HepG2 (cell line): ENCODE measurements around the gene COPS9. TPM values are rescaled to one million over a fixed set of nuclear protein-coding genes. Genes with fewer than 3 reads are reported as not detected.

Source experiments
- ATAC-seq: fragments of 200-7000 bp; cut with Tn5 transposase; 3 replicates; pipeline ENCODE4 v1.9.1; 2020; ENCODE audit warnings: mild to moderate bottlenecking, moderate library complexity
- BruUV-seq: library from RNA; stranded (reverse); fragments of 400-500 nt; replicated peaks from 2 replicates; lab custom pipeline; 2021; lab: Mats Ljungman, UMichigan
- CTCF ChIA-PET: fragments of 300-600 bp; formaldehyde crosslinking; extraction: SDS; loops from one replicate; lab custom pipeline; 2021; ENCODE audit warnings: low total read pairs, inconsistent platforms, low intra/inter-chr PET ratio; lab: Yijun Ruan, JAX
- POLR2A ChIA-PET: fragments of 350-600 bp; sonication (Branson Sonifier 250); formaldehyde crosslinking; loops from one replicate; lab custom pipeline; 2020; ENCODE audit warnings: antibody characterized with exemption, inconsistent platforms; lab: Yijun Ruan, JAX
- DNase-seq: peaks from one replicate; pipeline ENCODE4 v3.0.0-alpha.2; 2015; ENCODE audit warnings: low spot score
- FAIRE-seq: peaks from 3 replicates; lab custom pipeline; 2011; peaks lifted over from hg19 to GRCh38; lab: Jason Lieb, UNC
- H2AFZ ChIP-seq: one replicate; pipeline ENCODE4 v1.6.1; 2011; ENCODE audit warnings: low read length, inconsistent platforms
- H3K27ac ChIP-seq: fragments of 300-600 bp; 3 replicates; pipeline ENCODE4 v1.8.0; 2011; ENCODE audit warnings: mixed run types, mild to moderate bottlenecking, mixed read lengths, low read length, inconsistent platforms; ENCODE audit not compliant: insufficient read depth; ENCODE audit errors: extremely low read length
- H3K27me3 ChIP-seq, 2 experiments: fragments of 200-600 bp in 1 of 2; 2 replicates in 1 of 2; 3 replicates in 1 of 2; pipeline versions ENCODE4 v1.6.0 to v1.8.0; 2011; ENCODE audit warnings: low read length in 2 of 2, mild to moderate bottlenecking in 2 of 2, moderate library complexity in 2 of 2, inconsistent platforms in 1 of 2; ENCODE audit not compliant: insufficient read depth in 2 of 2, control insufficient read depth in 1 of 2
- H3K36me3 ChIP-seq, 2 experiments: fragments of 200-600 bp in 1 of 2; replicated peaks in 1 of 2; 2 replicates in 1 of 2; 3 replicates in 1 of 2; pipeline versions ENCODE4 v1.5.1 to v1.8.0; 2011; ENCODE audit warnings: low read length in 2 of 2, inconsistent platforms in 1 of 2; ENCODE audit not compliant: insufficient read depth in 2 of 2, control insufficient read depth in 1 of 2
- H3K4me1 ChIP-seq: 2 replicates; pipeline ENCODE4 v1.5.1; 2012; ENCODE audit warnings: low read length, inconsistent platforms; ENCODE audit not compliant: insufficient read depth
- H3K4me2 ChIP-seq: 2 replicates; pipeline ENCODE4 v1.6.0; 2011; ENCODE audit warnings: low read depth, low read length, inconsistent platforms
- H3K4me3 ChIP-seq, 3 experiments: fragments of 200-600 bp in 1 of 3; sonication (generic), shearing (Covaris generic) in 1 of 3; replicated peaks in 1 of 3; 2 replicates each; pipeline ENCODE4 v1.5.1; 2011 to 2016; ENCODE audit warnings: low read length in 3 of 3, inconsistent platforms in 2 of 3, low read depth in 2 of 3, mild to moderate bottlenecking in 2 of 3, control low read depth in 1 of 3, mixed read lengths in 1 of 3; ENCODE audit not compliant: insufficient read depth in 1 of 3
- H3K79me2 ChIP-seq: one replicate; pipeline ENCODE4 v1.6.1; 2011; ENCODE audit warnings: low read length, inconsistent platforms; ENCODE audit not compliant: insufficient read depth
- H3K9ac ChIP-seq: 2 replicates; pipeline ENCODE4 v1.6.0; 2011; ENCODE audit warnings: mild to moderate bottlenecking, low read depth, low read length, inconsistent platforms; ENCODE audit not compliant: insufficient read depth
- H3K9me3 ChIP-seq: 2 replicates; pipeline ENCODE4 v1.5.1; 2012; ENCODE audit warnings: mild to moderate bottlenecking, low read length
- H4K20me1 ChIP-seq: 2 replicates; pipeline ENCODE4 v1.6.0; 2011; ENCODE audit warnings: inconsistent platforms, mild to moderate bottlenecking, low read length, moderate library complexity; ENCODE audit not compliant: insufficient read depth
- ATAD3A ChIP-seq: sonication (generic); formaldehyde crosslinking; IDR thresholded peaks from 2 replicates; pipeline ENCODE4 v1.4.0; 2020; ENCODE audit warnings: missing genetic modification reagents
- MBNL3 ChIP-seq: fragments of 250-450 bp; sonication (Bioruptor Pico); conservative IDR thresholded peaks from 2 replicates; pipeline ENCODE4 v1.8.0; 2022; ENCODE audit warnings: mild to moderate bottlenecking, inconsistent platforms
- MTA1 ChIP-seq: sonication (generic); formaldehyde crosslinking; IDR thresholded peaks from 2 replicates; pipeline ENCODE4 v1.4.0; 2020; ENCODE audit warnings: missing genetic modification reagents, mild to moderate bottlenecking, borderline replicate concordance
- NFE2L2 ChIP-seq: fragments of 150-350 bp; IDR thresholded peaks from 2 replicates; pipeline ENCODE4 v1.6.1; 2014; ENCODE audit warnings: low read length
- NFKB2 ChIP-seq: sonication (generic); formaldehyde crosslinking; IDR thresholded peaks from 2 replicates; pipeline ENCODE4 v1.4.0; 2020; ENCODE audit warnings: missing genetic modification reagents, borderline replicate concordance
- SMARCE1 ChIP-seq: fragments of 450-650 bp; IDR thresholded peaks from 2 replicates; pipeline ENCODE4 v1.6.1; 2017; ENCODE audit warnings: borderline replicate concordance
- SNRNP70 ChIP-seq: fragments of 200-400 bp; formaldehyde crosslinking; IDR thresholded peaks from 2 replicates; pipeline ENCODE4 v1.6.1; 2017; ENCODE audit warnings: mild to moderate bottlenecking, low read depth, low read length, moderate library complexity
- TCF12 ChIP-seq, 2 experiments: fragments of 450-650 bp in 1 of 2; sonication (generic) in 1 of 2; formaldehyde crosslinking in 1 of 2; IDR thresholded peaks; 2 replicates each; pipeline versions ENCODE4 v1.6.1 to v1.8.0; 2017 to 2022; ENCODE audit warnings: antibody characterized with exemption in 1 of 2, mild to moderate bottlenecking in 1 of 2, missing genetic modification reagents in 1 of 2, moderate library complexity in 1 of 2
- ZNF101 ChIP-seq: sonication (generic); formaldehyde crosslinking; IDR thresholded peaks from 2 replicates; pipeline ENCODE4 v1.4.0; 2020; ENCODE audit warnings: mild to moderate bottlenecking, low read depth, missing genetic modification reagents, borderline replicate concordance
- ZNF572 ChIP-seq: sonication (generic); formaldehyde crosslinking; IDR thresholded peaks from 2 replicates; pipeline ENCODE4 v1.5.1; 2020; ENCODE audit warnings: mild to moderate bottlenecking, missing genetic modification reagents
- ZNF761 ChIP-seq: sonication (generic); formaldehyde crosslinking; conservative IDR thresholded peaks from 2 replicates; pipeline ENCODE4 v1.4.0; 2020; ENCODE audit warnings: mild to moderate bottlenecking, missing genetic modification reagents
- WGBS: methylation state at CpG from one replicate; pipeline ENCODE4 v1.1.6; 2017; ENCODE audit warnings: low lambda C conversion rate; 5-methylcytosine and 5-hydroxymethylcytosine counted together
- in situ Hi-C: cut with HindIII; loops from 2 replicates; pipeline ENCODE4 v1.10.0; 2017; ENCODE audit warnings: low pct_unique_long_range_greater_than_20kb; ENCODE audit not compliant: extremely low pct_ligation_motif_present
- intact Hi-C: fragments of 100-400 bp; cut with micrococcal nuclease; formaldehyde crosslinking; loops from one replicate; pipeline ENCODE4 v1.10.0; 2022; ENCODE audit not compliant: unreplicated experiment
- polyA plus RNA-seq, 8 experiments: library from polyadenylated mRNA; depleted of rRNA in 3 of 8; stranded (reverse) in 7 of 8; unstranded in 1 of 8; fragments of >200 nt; fragmentation: Illumina TruSeq in 4 of 8; extraction: Trizol in 4 of 8; gene quantifications; 2 replicates each; pipeline versions ENCODE4 v1.2.1 to v1.2.3, GENCODE V29; 2011 to 2016; ENCODE audit warnings: low read depth in 4 of 8, missing spikeins in 1 of 8, mixed read lengths in 1 of 8; ENCODE audit not compliant: insufficient read depth in 1 of 8
- total RNA-seq, 5 experiments: library from RNA; depleted of rRNA; stranded (reverse); fragments of >200 nt; fragmentation: Illumina TruSeq; extraction: Trizol; gene quantifications; 2 replicates each; pipeline ENCODE4 v1.2.3, GENCODE V29; 2016; ENCODE audit warnings: low read depth in 1 of 5
- TF ChIP-seq, protein P1 (sequence below): sonication (generic); formaldehyde crosslinking; IDR thresholded peaks from 2 replicates; pipeline ENCODE4 v1.8.0; 2022; ENCODE audit warnings: mild to moderate bottlenecking, missing genetic modification reagents; ENCODE audit not compliant: insufficient replicate concordance
- TF ChIP-seq, protein P2 (sequence below): sonication (generic); formaldehyde crosslinking; IDR thresholded peaks from 2 replicates; pipeline ENCODE4 v1.8.0; 2022; ENCODE audit warnings: mild to moderate bottlenecking, missing genetic modification reagents, borderline replicate concordance
- TF ChIP-seq, protein P3 (sequence below): sonication (generic); formaldehyde crosslinking; IDR thresholded peaks from 2 replicates; pipeline ENCODE4 v1.8.1; 2023; ENCODE audit warnings: mild to moderate bottlenecking, missing genetic modification reagents, borderline replicate concordance
- TF ChIP-seq, protein P4 (sequence below): sonication (generic); formaldehyde crosslinking; IDR thresholded peaks from 2 replicates; pipeline ENCODE4 v1.4.0; 2020; ENCODE audit warnings: missing genetic modification reagents
- TF ChIP-seq, protein P5 (sequence below): IDR thresholded peaks from 2 replicates; pipeline ENCODE4 v1.6.1; 2012; ENCODE audit warnings: low read length, improper control_type of control experiment

COPS9 gene
- total and polyA plus RNA-seq, 2 of the 13 experiments (the other 11 are each of a cell fraction or from before 2014, with no cell fraction given), result 180 to 247 TPM

DNA sequence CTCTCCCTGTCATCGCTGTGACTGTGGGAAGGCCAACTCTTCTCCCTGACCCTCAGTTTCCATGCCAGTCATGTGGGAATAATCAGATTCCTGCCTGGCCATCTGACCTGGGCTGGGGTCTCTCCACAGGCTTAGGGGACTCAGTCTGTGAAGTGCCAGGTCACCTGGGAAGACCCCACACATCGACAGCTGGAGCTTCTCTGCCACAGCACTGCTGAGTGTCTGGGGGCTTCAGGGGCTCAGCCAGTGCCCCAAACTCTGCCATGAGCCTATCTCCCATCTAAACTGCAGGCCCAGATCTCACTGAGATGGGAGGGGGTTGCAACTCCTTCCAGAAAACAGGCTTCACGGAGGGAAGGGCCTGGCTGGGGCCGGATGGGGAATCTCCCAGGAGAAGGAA lies 46.4 kb upstream of the COPS9 start (continued):
- TF ChIP-seq MBNL3 (CRISPR knock-in tag), result no peak
- no peak for TF ChIP-seq ZNF572 (CRISPR knock-in tag)
- TF ChIP-seq SNRNP70, result no peak
- TF ChIP-seq, protein P1, sequence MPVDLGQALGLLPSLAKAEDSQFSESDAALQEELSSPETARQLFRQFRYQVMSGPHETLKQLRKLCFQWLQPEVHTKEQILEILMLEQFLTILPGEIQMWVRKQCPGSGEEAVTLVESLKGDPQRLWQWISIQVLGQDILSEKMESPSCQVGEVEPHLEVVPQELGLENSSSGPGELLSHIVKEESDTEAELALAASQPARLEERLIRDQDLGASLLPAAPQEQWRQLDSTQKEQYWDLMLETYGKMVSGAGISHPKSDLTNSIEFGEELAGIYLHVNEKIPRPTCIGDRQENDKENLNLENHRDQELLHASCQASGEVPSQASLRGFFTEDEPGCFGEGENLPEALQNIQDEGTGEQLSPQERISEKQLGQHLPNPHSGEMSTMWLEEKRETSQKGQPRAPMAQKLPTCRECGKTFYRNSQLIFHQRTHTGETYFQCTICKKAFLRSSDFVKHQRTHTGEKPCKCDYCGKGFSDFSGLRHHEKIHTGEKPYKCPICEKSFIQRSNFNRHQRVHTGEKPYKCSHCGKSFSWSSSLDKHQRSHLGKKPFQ (CRISPR knock-in tag), result no peak
- TF ChIP-seq SMARCE1, result no peak
- TF ChIP-seq, protein P2, sequence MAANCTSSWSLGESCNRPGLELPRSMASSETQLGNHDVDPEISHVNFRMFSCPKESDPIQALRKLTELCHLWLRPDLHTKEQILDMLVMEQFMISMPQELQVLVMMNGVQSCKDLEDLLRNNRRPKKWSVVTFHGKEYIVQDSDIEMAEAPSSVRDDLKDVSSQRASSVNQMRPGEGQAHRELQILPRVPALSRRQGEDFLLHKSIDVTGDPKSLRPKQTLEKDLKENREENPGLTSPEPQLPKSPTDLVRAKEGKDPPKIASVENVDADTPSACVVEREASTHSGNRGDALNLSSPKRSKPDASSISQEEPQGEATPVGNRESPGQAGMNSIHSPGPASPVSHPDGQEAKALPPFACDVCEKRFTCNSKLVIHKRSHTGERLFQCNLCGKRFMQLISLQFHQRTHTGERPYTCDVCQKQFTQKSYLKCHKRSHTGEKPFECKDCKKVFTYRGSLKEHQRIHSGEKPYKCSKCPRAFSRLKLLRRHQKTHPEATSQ (CRISPR knock-in tag), result no peak

DNA sequence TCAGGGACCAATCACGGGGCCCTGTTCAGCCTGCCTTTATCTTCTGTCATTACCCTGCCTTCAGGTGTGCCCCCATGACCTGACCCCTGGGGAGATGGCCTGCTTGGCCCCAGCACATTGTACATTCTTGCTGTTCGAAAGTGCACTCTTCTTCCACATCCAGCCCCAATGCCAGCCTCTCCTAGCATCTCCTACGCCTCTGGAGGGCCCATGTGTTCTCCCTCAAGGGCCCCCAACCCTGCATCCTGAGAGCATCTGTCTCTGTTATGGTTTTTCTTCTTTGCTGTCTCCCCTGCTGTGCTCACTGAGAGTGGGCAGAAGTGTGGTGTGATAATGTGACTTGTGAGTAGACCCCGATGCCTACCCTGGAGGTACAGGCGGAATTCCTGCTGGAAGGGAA lies 45.9 kb upstream of the COPS9 start:
- POLR2A ChIA-PET, result no interaction called here
- Histone ChIP-seq H2AFZ (no peak overlapping the region), H3K4me3 (no peak overlapping the region)
- TF ChIP-seq TCF12 (IDR thresholded peaks at IDR 0.05) (no peak), TCF12 (CRISPR knock-in tag; IDR thresholded peaks at IDR 0.05) (no peak), ZNF761 (CRISPR knock-in tag) (no peak), MTA1 (CRISPR knock-in tag) (no peak), ZNF101 (CRISPR knock-in tag) (no peak), NFKB2 (CRISPR knock-in tag) (no peak), NFE2L2 (no peak), ATAD3A (no peak)
- TF ChIP-seq, protein P3, sequence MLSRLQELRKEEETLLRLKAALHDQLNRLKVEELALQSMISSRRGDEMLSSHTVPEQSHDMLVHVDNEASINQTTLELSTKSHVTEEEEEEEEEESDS (CRISPR knock-in tag), result no peak
- TF ChIP-seq, protein P4, sequence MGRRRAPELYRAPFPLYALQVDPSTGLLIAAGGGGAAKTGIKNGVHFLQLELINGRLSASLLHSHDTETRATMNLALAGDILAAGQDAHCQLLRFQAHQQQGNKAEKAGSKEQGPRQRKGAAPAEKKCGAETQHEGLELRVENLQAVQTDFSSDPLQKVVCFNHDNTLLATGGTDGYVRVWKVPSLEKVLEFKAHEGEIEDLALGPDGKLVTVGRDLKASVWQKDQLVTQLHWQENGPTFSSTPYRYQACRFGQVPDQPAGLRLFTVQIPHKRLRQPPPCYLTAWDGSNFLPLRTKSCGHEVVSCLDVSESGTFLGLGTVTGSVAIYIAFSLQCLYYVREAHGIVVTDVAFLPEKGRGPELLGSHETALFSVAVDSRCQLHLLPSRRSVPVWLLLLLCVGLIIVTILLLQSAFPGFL (CRISPR knock-in tag), result no peak
- TF ChIP-seq, protein P5, sequence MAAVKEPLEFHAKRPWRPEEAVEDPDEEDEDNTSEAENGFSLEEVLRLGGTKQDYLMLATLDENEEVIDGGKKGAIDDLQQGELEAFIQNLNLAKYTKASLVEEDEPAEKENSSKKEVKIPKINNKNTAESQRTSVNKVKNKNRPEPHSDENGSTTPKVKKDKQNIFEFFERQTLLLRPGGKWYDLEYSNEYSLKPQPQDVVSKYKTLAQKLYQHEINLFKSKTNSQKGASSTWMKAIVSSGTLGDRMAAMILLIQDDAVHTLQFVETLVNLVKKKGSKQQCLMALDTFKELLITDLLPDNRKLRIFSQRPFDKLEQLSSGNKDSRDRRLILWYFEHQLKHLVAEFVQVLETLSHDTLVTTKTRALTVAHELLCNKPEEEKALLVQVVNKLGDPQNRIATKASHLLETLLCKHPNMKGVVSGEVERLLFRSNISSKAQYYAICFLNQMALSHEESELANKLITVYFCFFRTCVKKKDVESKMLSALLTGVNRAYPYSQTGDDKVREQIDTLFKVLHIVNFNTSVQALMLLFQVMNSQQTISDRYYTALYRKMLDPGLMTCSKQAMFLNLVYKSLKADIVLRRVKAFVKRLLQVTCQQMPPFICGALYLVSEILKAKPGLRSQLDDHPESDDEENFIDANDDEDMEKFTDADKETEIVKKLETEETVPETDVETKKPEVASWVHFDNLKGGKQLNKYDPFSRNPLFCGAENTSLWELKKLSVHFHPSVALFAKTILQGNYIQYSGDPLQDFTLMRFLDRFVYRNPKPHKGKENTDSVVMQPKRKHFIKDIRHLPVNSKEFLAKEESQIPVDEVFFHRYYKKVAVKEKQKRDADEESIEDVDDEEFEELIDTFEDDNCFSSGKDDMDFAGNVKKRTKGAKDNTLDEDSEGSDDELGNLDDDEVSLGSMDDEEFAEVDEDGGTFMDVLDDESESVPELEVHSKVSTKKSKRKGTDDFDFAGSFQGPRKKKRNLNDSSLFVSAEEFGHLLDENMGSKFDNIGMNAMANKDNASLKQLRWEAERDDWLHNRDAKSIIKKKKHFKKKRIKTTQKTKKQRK, result no peak
- TF ChIP-seq, all 625 proteins: peak for 0
- no peak for ATAC-seq
- Histone ChIP-seq H3K4me1 (no peaks in the 10 kb centered on the region), H4K20me1 (no peaks in the 10 kb centered on the region), H3K27ac (no peak overlapping the region), H3K9me3 (no peaks in the 10 kb centered on the region), H3K4me2 (no peak overlapping the region), H3K79me2 (no peaks in the 10 kb centered on the region), H3K27me3 (peaks cover 6 to 76% of the 10 kb centered on the region in 2 experiments; a peak in 4 of 5 replicates), H3K9ac (no peak overlapping the region), H3K36me3 (no peaks in the 10 kb centered on the region)
- no peak for DNase-seq
- intact Hi-C loops (no loop called here), in situ Hi-C loops (no loop called here)
- FAIRE-seq, result no peak
- BruUV-seq, result no TSS peak
- WGBS, result 8% methylated on average over 5 of the region's 5 CpGs
- CTCF ChIA-PET, result no interaction called here
